RWPE2 (cell line): ENCODE data around the gene BABAM2.

Experiments
- ATAC-seq: fragments of 200-7000 bp; cut with Tn5 transposase; 3 replicates; pipeline ENCODE4 v1.9.1; 2021; ENCODE audit warnings: low read depth
- DNase-seq: peaks from one replicate; pipeline ENCODE4 v3.0.0-alpha.2; 2020; ENCODE audit warnings: low spot score
- H3K27ac ChIP-seq: fragments of 450-650 bp; 2 replicates; pipeline ENCODE4 v1.5.1; 2017; ENCODE audit warnings: mild to moderate bottlenecking; ENCODE audit not compliant: poor library complexity, severe bottlenecking
- H3K27me3 ChIP-seq: fragments of 250-450 bp; sonication (Bioruptor Pico); 2 replicates; pipeline ENCODE4 v1.5.1; 2021; ENCODE audit warnings: mild to moderate bottlenecking, moderate library complexity; ENCODE audit not compliant: insufficient read depth, poor library complexity, severe bottlenecking
- H3K36me3 ChIP-seq: fragments of 250-450 bp; sonication (Bioruptor Pico); 2 replicates; pipeline ENCODE4 v1.5.1; 2020; ENCODE audit warnings: low read depth, mild to moderate bottlenecking, moderate library complexity
- H3K4me1 ChIP-seq: fragments of 250-450 bp; sonication (Bioruptor Pico); 2 replicates; pipeline ENCODE4 v1.5.1; 2021; ENCODE audit warnings: mild to moderate bottlenecking, moderate library complexity; ENCODE audit not compliant: insufficient read depth, poor library complexity, severe bottlenecking
- H3K4me3 ChIP-seq: fragments of 250-450 bp; sonication (Bioruptor Pico); 2 replicates; pipeline ENCODE4 v1.5.1; 2021; ENCODE audit warnings: mild to moderate bottlenecking, moderate library complexity; ENCODE audit not compliant: severe bottlenecking
- H3K9me3 ChIP-seq: fragments of 250-450 bp; sonication (Bioruptor Pico); 2 replicates; pipeline ENCODE4 v1.5.1; 2021; ENCODE audit warnings: mild to moderate bottlenecking, moderate library complexity; ENCODE audit not compliant: severe bottlenecking
- CTCF ChIP-seq: fragments of 450-650 bp; IDR thresholded peaks from one replicate; pipeline ENCODE4 v1.5.1; 2017; ENCODE audit warnings: mild to moderate bottlenecking, moderate library complexity; ENCODE audit not compliant: poor library complexity, severe bottlenecking

Gene BABAM2

GRCh38 chr2:28269019-28269784 is 378.7 kb downstream of the BABAM2 start:
- Histone ChIP-seq H3K27ac (peak overlapping the region; percentile 88), H3K9me3 (no peaks in the 10 kb centered on the region), H3K36me3 (no peaks in the 10 kb centered on the region), H3K4me1 (peaks cover 37% of the 10 kb centered on the region), H3K4me3 (no peak overlapping the region), H3K27me3 (no peaks in the 10 kb centered on the region)
- DNase-seq (peak; percentile 61), ATAC-seq (peak; percentile 97)
- TF ChIP-seq CTCF, result no peak

DNA sequence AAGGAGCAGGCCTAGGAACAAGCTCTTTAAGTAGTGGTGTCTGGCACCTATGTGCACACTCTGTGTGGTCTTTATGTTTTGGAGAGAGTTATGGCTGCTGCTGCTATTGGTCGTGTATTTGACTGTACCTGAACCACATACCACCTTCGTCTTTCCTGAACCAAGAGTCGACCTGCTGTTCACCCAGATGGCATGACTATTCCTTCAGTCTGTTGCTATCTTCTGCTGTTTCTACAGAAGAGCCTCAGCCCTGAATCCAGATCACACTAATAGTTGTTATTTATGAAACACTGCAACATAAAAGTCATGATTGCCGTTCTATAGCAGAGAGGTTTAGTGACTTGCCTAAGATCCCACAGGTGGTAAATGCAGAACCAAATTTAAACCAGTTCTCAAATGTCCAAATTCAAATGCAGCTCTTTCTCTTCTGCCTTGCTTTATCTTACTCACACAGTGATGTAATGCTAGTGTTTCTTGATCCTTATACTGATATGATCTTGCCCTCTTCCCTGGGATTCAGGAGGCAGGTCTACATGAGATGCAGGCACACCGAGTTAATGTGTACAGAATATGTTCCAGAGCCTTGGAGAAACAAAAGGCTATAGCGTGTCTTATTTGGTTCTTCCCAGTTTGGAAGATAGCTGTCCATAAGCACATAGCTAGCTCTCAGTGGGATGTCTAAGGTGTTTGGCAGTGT is 380.1 kb downstream of the BABAM2 start:
- Histone ChIP-seq H3K27ac (peak overlapping the region; percentile 88), H3K27me3 (no peaks in the 10 kb centered on the region), H3K36me3 (no peaks in the 10 kb centered on the region), H3K4me3 (no peak overlapping the region), H3K9me3 (no peaks in the 10 kb centered on the region), H3K4me1 (peaks cover 51% of the 10 kb centered on the region)
- TF ChIP-seq CTCF, result no peak
- ATAC-seq (no peak), DNase-seq (no peak)

DNA sequence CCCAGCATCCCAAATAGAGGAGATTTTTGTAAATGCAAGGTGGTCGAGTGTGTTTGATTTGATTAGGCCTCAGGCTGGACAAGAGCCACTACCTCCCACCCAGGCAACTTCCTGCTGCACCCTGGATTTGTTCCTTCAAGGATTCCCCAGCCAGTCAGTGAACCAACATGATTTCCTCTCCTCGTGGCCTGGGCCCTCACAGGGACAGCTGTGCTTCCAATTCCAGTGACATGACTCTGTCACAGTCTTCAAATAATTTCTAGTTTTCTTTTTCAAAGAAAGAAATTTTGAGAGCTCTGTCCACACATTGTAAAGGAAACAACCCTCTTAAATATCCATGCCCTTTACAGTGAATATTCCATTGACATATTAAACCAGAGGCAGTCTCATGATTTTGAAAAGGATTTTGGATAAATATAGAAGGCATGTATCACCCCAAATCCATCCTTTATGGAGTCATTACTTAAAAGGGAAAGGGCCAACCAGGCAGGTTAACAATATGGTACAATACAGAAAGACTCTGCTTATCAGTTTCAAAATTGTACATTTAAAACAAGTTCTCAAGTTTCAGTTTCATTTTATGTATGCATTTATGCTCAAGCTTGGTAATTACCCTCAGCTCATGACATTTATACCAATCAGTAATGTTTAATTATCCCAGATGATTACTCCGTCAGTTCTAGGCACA is 380.8 kb downstream of the BABAM2 start:
- DNase-seq (no peak), ATAC-seq (no peak)
- H3K9me3 ChIP-seq, result no peaks in the 10 kb centered on the region
- no peaks in the 10 kb centered on the region for H3K27me3 ChIP-seq
- peaks cover 55% of the 10 kb centered on the region for H3K4me1 ChIP-seq
- H3K36me3 ChIP-seq, result no peaks in the 10 kb centered on the region
- no peak for TF ChIP-seq CTCF
- H3K27ac ChIP-seq, result peak overlapping the region; percentile 88
- H3K4me3 ChIP-seq, result no peak overlapping the region

- H3K4me3 ChIP-seq, result no peak overlapping the region
- H3K36me3 ChIP-seq, result no peaks in the 10 kb centered on the region
- peak overlapping the region; percentile 88 for H3K27ac ChIP-seq
- DNase-seq (no peak), ATAC-seq (no peak)
- no peaks in the 10 kb centered on the region for H3K9me3 ChIP-seq
- no peaks in the 10 kb centered on the region for H3K27me3 ChIP-seq
- H3K4me1 ChIP-seq, result peaks cover 60% of the 10 kb centered on the region
- no peak for TF ChIP-seq CTCF
Observed at GRCh38 chr2:28271919-28272250, 381.4 kb downstream of the BABAM2 start.

DNA sequence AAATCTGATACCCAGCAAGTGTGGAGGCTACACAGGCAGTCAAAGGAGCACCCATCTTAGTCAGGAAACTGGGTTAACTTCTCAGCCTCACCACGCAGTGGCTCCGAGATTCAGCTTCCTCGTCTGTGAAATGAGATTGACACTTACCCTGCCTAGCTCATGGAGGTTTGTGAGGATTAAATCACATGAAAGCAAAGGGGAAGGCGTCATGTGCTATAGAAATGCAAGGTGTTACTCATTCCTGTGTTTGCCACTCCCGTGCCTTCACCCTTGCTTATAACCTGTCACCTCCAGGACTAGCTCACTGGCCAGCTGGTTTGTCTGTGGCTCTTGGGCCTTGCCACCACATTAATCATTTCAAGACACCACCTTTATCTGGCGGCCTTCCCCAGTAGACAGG is 383.2 kb downstream of the BABAM2 start:
- Histone ChIP-seq H3K27me3 (no peaks in the 10 kb centered on the region), H3K27ac (peak overlapping the region; percentile 96), H3K4me1 (peaks cover 51% of the 10 kb centered on the region), H3K36me3 (no peaks in the 10 kb centered on the region), H3K4me3 (no peak overlapping the region), H3K9me3 (no peaks in the 10 kb centered on the region)
- no peak for TF ChIP-seq CTCF
- ATAC-seq, result no peak
- DNase-seq, result no peak
